Esophagus squamous epithelium (tissue), 4 donors: ENCODE results near the gene CENPS.

ENCODE experiments used
- POLR2A ChIP-seq, 4 donors: fragments of 450-650 bp; IDR thresholded peaks; one replicate each; pipeline ENCODE4 v1.6.1; 2017; ENCODE audit warnings: antibody characterized with exemption in 4 of 4, mild to moderate bottlenecking in 4 of 4, moderate library complexity in 3 of 4
- TF ChIP-seq, protein P1 (sequence below), 6 experiments: fragments of 450-650 bp in 4 of 6; fragments of 200-600 bp in 2 of 6; sonication (generic) in 2 of 6; IDR thresholded peaks; one replicate each; pipeline ENCODE4 v1.5.1; 2016 to 2019; ENCODE audit warnings: antibody characterized with exemption in 6 of 6, mild to moderate bottlenecking in 4 of 6, moderate library complexity in 4 of 6

DNA sequence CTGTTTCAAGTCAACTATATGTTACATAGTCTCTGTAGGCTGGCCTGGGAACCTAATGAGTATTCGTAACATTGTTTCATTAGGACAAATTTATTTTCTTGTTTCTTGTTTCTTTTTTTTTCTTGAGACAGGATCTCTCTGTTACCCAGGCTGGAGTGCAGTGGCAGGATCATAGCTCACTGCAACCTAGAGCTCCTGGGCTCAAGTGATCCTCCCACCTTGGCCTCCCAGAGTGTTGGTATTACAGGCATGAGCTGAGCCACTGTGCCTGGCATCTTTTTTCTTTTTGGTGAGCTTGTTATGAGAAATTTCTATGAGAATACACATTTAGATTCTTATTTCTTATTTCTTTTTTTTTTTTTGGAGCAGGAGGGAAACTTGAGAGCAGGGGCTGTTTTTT is 6.8 kb downstream of the CENPS start:
- TF ChIP-seq, protein P1, sequence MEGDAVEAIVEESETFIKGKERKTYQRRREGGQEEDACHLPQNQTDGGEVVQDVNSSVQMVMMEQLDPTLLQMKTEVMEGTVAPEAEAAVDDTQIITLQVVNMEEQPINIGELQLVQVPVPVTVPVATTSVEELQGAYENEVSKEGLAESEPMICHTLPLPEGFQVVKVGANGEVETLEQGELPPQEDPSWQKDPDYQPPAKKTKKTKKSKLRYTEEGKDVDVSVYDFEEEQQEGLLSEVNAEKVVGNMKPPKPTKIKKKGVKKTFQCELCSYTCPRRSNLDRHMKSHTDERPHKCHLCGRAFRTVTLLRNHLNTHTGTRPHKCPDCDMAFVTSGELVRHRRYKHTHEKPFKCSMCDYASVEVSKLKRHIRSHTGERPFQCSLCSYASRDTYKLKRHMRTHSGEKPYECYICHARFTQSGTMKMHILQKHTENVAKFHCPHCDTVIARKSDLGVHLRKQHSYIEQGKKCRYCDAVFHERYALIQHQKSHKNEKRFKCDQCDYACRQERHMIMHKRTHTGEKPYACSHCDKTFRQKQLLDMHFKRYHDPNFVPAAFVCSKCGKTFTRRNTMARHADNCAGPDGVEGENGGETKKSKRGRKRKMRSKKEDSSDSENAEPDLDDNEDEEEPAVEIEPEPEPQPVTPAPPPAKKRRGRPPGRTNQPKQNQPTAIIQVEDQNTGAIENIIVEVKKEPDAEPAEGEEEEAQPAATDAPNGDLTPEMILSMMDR (IDR thresholded peaks at IDR 0.05): no peak
- TF ChIP-seq POLR2A (IDR thresholded peaks at IDR 0.05): no peak
